ENCODE results near the gene ADH1A.

Gene ADH1A

GRCh38 chr4:99310389-99310788 is 19.6 kb upstream of the ADH1A start:
- Histone ChIP-seq H3K9me3 (ENCODE audit: control extremely low read depth in 1 of 5, control insufficient read depth in 4 of 5, insufficient read depth in 2 of 5, low read depth in 1 of 5, low read length in 4 of 5) (no peaks in the 10 kb centered on the region), H3K36me3 (ENCODE audit: control insufficient read depth in 4 of 4, insufficient read depth in 4 of 4, low read length in 3 of 4) (no peaks in the 10 kb centered on the region), H3K4me3 (ENCODE audit: control insufficient read depth in 1 of 7, extremely low read depth in 1 of 7, insufficient read depth in 4 of 7, low read depth in 2 of 7, low read length in 6 of 7) (no peak overlapping the region), H3K27me3 (replicated peaks in 2 of 5; ENCODE audit: control insufficient read depth in 4 of 5, insufficient read depth in 5 of 5, low read length in 4 of 5) (no peaks in the 10 kb centered on the region), H3K4me1 (ENCODE audit: control extremely low read depth in 1 of 4, control insufficient read depth in 4 of 4, insufficient read depth in 4 of 4, low read length in 3 of 4) (no peaks in the 10 kb centered on the region), H3K27ac (ENCODE audit: insufficient read depth in 1 of 2, low read depth in 1 of 2, low read length in 2 of 2, poor library complexity in 1 of 2, severe bottlenecking in 2 of 2) (no peak overlapping the region)
- ChIA-PET CTCF (no interaction called here), POLR2A (no interaction called here)
- WGBS (ENCODE audit: insufficient coverage), result 80% methylated on average over 2 of the region's 2 CpGs
- DNase-seq, result no peak

DNA sequence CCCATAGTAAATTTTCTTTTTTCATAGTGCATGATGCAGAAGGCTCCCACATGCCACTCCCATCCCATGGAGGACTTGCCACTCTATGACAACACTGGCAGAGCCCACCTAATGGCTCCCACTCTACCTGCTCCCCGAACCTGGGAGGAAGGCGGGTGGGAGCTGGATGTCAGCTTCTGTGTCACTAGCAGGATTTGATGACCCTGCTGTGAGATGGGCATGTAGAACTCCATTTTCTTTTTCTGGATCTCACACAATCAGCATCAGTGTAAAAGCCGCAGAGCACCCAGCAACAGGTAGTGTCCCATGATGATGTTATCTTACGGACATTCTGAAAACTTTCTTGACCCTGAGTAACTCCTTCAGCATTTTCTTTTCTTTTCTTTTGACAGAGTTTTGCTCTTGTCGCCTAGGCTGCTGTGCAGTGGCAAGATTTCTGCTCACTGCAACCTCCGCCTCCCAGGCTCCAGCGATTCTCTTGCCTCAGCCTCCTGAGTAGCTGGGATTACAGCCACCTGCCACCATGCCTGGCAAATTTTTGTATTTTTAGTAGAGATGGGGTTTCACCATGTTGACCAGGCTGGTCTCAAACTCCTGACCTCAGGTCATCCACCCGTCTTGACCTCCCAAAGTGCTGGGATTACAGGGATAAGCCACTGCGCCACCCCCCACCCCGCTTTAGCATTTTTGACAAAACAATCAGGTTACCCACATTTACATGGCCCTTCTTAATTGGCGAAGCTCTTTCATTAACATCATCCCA is 15.0 kb upstream of the ADH1A start:
- no peaks in the 10 kb centered on the region for H3K36me3 ChIP-seq (ENCODE audit: control insufficient read depth in 4 of 4, insufficient read depth in 4 of 4, low read length in 3 of 4)
- no peak overlapping the region for H3K4me3 ChIP-seq (ENCODE audit: control insufficient read depth in 1 of 7, extremely low read depth in 1 of 7, insufficient read depth in 4 of 7, low read depth in 2 of 7, low read length in 6 of 7)
- 95% methylated on average over 9 of the region's 11 CpGs for WGBS (ENCODE audit: insufficient coverage)
- H3K27ac ChIP-seq (ENCODE audit: insufficient read depth in 1 of 2, low read depth in 1 of 2, low read length in 2 of 2, poor library complexity in 1 of 2, severe bottlenecking in 2 of 2), result no peak overlapping the region
- H3K9me3 ChIP-seq (ENCODE audit: control extremely low read depth in 1 of 5, control insufficient read depth in 4 of 5, insufficient read depth in 2 of 5, low read depth in 1 of 5, low read length in 4 of 5), result no peaks in the 10 kb centered on the region
- POLR2A ChIA-PET, result no interaction called here
- H3K27me3 ChIP-seq (replicated peaks in 2 of 5; ENCODE audit: control insufficient read depth in 4 of 5, insufficient read depth in 5 of 5, low read length in 4 of 5), result no peaks in the 10 kb centered on the region
- CTCF ChIA-PET, result no interaction called here
- no peaks in the 10 kb centered on the region for H3K4me1 ChIP-seq (ENCODE audit: control extremely low read depth in 1 of 4, control insufficient read depth in 4 of 4, insufficient read depth in 4 of 4, low read length in 3 of 4)
- DNase-seq, result no peak

DNA sequence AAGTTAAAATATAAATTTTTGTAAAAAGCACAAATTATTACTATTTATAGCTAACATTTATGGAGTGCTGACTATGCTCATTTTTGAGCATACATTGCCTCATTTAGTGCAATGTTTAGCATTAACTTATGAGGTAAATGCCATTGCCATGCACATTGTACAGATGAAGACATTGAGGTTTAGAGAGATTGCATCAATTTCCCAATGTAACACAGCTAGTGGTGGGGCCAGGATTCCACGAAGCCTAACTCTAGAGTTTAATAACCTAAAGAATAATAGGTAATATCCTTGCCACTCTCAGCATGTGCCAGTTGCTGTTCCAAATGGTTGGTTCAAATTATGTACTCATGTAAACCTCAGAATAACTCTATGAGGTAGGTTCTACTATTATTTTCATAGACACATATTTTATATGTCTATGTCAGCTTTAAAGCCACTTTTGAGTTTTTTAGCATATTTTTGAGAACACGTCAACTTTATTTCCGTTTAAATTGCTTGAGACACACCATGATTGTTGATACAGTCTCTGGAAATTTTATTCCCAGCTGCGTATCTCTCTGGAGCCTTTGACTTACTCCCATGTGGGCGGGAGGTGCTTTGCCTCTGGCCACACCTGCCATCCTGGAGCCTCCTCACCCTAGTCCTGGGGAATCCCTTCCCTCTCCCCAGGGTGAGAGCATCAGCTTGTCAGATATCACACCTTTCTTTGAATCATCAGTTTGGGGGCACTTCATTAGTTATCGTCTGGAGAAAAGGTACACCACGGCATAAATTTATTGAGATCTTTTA is 10.8 kb upstream of the ADH1A start:
- Histone ChIP-seq H3K36me3 (ENCODE audit: control insufficient read depth in 4 of 4, insufficient read depth in 4 of 4, low read length in 3 of 4) (no peaks in the 10 kb centered on the region), H3K4me3 (ENCODE audit: control insufficient read depth in 1 of 7, extremely low read depth in 1 of 7, insufficient read depth in 4 of 7, low read depth in 2 of 7, low read length in 6 of 7) (no peak overlapping the region), H3K27ac (ENCODE audit: insufficient read depth in 1 of 2, low read depth in 1 of 2, low read length in 2 of 2, poor library complexity in 1 of 2, severe bottlenecking in 2 of 2) (no peak overlapping the region), H3K27me3 (replicated peaks in 2 of 5; ENCODE audit: control insufficient read depth in 4 of 5, insufficient read depth in 5 of 5, low read length in 4 of 5) (no peaks in the 10 kb centered on the region), H3K9me3 (ENCODE audit: control extremely low read depth in 1 of 5, control insufficient read depth in 4 of 5, insufficient read depth in 2 of 5, low read depth in 1 of 5, low read length in 4 of 5) (peaks cover 0 to 1% (median 0%) of the 10 kb centered on the region in 5 experiments), H3K4me1 (ENCODE audit: control extremely low read depth in 1 of 4, control insufficient read depth in 4 of 4, insufficient read depth in 4 of 4, low read length in 3 of 4) (no peaks in the 10 kb centered on the region)
- POLR2A ChIA-PET, result no interaction called here
- CTCF ChIA-PET, result no interaction called here
- DNase-seq, result no peak
- 96% methylated on average over 4 of the region's 7 CpGs for WGBS (ENCODE audit: insufficient coverage)

DNA sequence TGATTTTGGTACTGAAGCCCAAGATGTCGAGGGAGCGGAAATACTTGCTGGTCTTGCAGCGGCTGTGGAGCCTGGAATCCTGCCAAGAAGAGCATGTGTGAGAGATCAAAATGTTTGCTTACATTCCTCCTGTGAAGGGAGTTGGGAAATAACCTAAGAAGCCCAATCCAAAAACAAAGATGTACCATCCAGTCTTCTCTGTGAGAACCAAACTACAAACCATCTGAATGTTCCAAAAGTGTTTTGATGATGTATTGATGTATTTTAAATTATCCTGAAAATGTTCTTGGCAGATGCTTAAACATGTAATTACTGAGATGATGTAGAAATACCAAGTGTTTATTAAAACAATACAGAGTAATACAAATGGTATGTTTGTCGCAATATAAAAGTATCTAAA is 10.1 kb upstream of the ADH1A start:
- CTCF ChIA-PET, result no interaction called here
- no peaks in the 10 kb centered on the region for H3K27me3 ChIP-seq (replicated peaks in 2 of 5; ENCODE audit: control insufficient read depth in 4 of 5, insufficient read depth in 5 of 5, low read length in 4 of 5)
- no peak overlapping the region for H3K4me3 ChIP-seq (ENCODE audit: control insufficient read depth in 1 of 7, extremely low read depth in 1 of 7, insufficient read depth in 4 of 7, low read depth in 2 of 7, low read length in 6 of 7)
- POLR2A ChIA-PET, result no interaction called here
- no peaks in the 10 kb centered on the region for H3K4me1 ChIP-seq (ENCODE audit: control extremely low read depth in 1 of 4, control insufficient read depth in 4 of 4, insufficient read depth in 4 of 4, low read length in 3 of 4)
- no peaks in the 10 kb centered on the region for H3K36me3 ChIP-seq (ENCODE audit: control insufficient read depth in 4 of 4, insufficient read depth in 4 of 4, low read length in 3 of 4)
- WGBS (ENCODE audit: insufficient coverage), result no CpG with 5 or more reads among the region's 4 CpGs
- no peak overlapping the region for H3K27ac ChIP-seq (ENCODE audit: insufficient read depth in 1 of 2, low read depth in 1 of 2, low read length in 2 of 2, poor library complexity in 1 of 2, severe bottlenecking in 2 of 2)
- peaks cover 0 to 1% (median 0%) of the 10 kb centered on the region in 5 experiments for H3K9me3 ChIP-seq (ENCODE audit: control extremely low read depth in 1 of 5, control insufficient read depth in 4 of 5, insufficient read depth in 2 of 5, low read depth in 1 of 5, low read length in 4 of 5)
- DNase-seq, result no peak

- WGBS (ENCODE audit: insufficient coverage), result 96% methylated on average over 4 of the region's 5 CpGs
- CTCF ChIA-PET, result no interaction called here
- Histone ChIP-seq H3K27me3 (replicated peaks in 2 of 5; ENCODE audit: control insufficient read depth in 4 of 5, insufficient read depth in 5 of 5, low read length in 4 of 5) (no peaks in the 10 kb centered on the region), H3K27ac (ENCODE audit: insufficient read depth in 1 of 2, low read depth in 1 of 2, low read length in 2 of 2, poor library complexity in 1 of 2, severe bottlenecking in 2 of 2) (no peak overlapping the region), H3K9me3 (ENCODE audit: control extremely low read depth in 1 of 5, control insufficient read depth in 4 of 5, insufficient read depth in 2 of 5, low read depth in 1 of 5, low read length in 4 of 5) (peaks cover 0 to 14% (median 3%) of the 10 kb centered on the region in 5 experiments), H3K4me3 (ENCODE audit: control insufficient read depth in 1 of 7, extremely low read depth in 1 of 7, insufficient read depth in 4 of 7, low read depth in 2 of 7, low read length in 6 of 7) (no peak overlapping the region), H3K4me1 (ENCODE audit: control extremely low read depth in 1 of 4, control insufficient read depth in 4 of 4, insufficient read depth in 4 of 4, low read length in 3 of 4) (no peaks in the 10 kb centered on the region), H3K36me3 (ENCODE audit: control insufficient read depth in 4 of 4, insufficient read depth in 4 of 4, low read length in 3 of 4) (no peaks in the 10 kb centered on the region)
- POLR2A ChIA-PET, result no interaction called here
- no peak for DNase-seq
Observed at GRCh38 chr4:99293357-99293756, 2.6 kb upstream of the ADH1A start.

- no peaks in the 10 kb centered on the region for H3K4me1 ChIP-seq (ENCODE audit: control extremely low read depth in 1 of 4, control insufficient read depth in 4 of 4, insufficient read depth in 4 of 4, low read length in 3 of 4)
- H3K36me3 ChIP-seq (ENCODE audit: control insufficient read depth in 4 of 4, insufficient read depth in 4 of 4, low read length in 3 of 4), result no peaks in the 10 kb centered on the region
- no peak for DNase-seq
- H3K27me3 ChIP-seq (replicated peaks in 2 of 5; ENCODE audit: control insufficient read depth in 4 of 5, insufficient read depth in 5 of 5, low read length in 4 of 5), result no peaks in the 10 kb centered on the region
- no peaks in the 10 kb centered on the region for H3K9me3 ChIP-seq (ENCODE audit: control extremely low read depth in 1 of 5, control insufficient read depth in 4 of 5, insufficient read depth in 2 of 5, low read depth in 1 of 5, low read length in 4 of 5)
- CTCF ChIA-PET, result no interaction called here
- no peak overlapping the region for H3K4me3 ChIP-seq (ENCODE audit: control insufficient read depth in 1 of 7, extremely low read depth in 1 of 7, insufficient read depth in 4 of 7, low read depth in 2 of 7, low read length in 6 of 7)
- no peak overlapping the region for H3K27ac ChIP-seq (ENCODE audit: insufficient read depth in 1 of 2, low read depth in 1 of 2, low read length in 2 of 2, poor library complexity in 1 of 2, severe bottlenecking in 2 of 2)
- POLR2A ChIA-PET, result no interaction called here
Observed at GRCh38 chr4:99285387-99285786, 5.4 kb downstream of the ADH1A start.

- CTCF ChIA-PET, result no interaction called here
- H3K4me1 ChIP-seq (ENCODE audit: control extremely low read depth in 1 of 4, control insufficient read depth in 4 of 4, insufficient read depth in 4 of 4, low read length in 3 of 4), result no peaks in the 10 kb centered on the region
- no peaks in the 10 kb centered on the region for H3K9me3 ChIP-seq (ENCODE audit: control extremely low read depth in 1 of 5, control insufficient read depth in 4 of 5, insufficient read depth in 2 of 5, low read depth in 1 of 5, low read length in 4 of 5)
- no peaks in the 10 kb centered on the region for H3K27me3 ChIP-seq (replicated peaks in 2 of 5; ENCODE audit: control insufficient read depth in 4 of 5, insufficient read depth in 5 of 5, low read length in 4 of 5)
- WGBS (ENCODE audit: insufficient coverage), result 86% methylated on average over 1 of the region's 2 CpGs
- no peak for DNase-seq
- POLR2A ChIA-PET, result no interaction called here
- H3K27ac ChIP-seq (ENCODE audit: insufficient read depth in 1 of 2, low read depth in 1 of 2, low read length in 2 of 2, poor library complexity in 1 of 2, severe bottlenecking in 2 of 2), result no peak overlapping the region
- H3K4me3 ChIP-seq (ENCODE audit: control insufficient read depth in 1 of 7, extremely low read depth in 1 of 7, insufficient read depth in 4 of 7, low read depth in 2 of 7, low read length in 6 of 7), result no peak overlapping the region
- H3K36me3 ChIP-seq (ENCODE audit: control insufficient read depth in 4 of 4, insufficient read depth in 4 of 4, low read length in 3 of 4), result no peaks in the 10 kb centered on the region
Observed at GRCh38 chr4:99282731-99283130, 8.1 kb downstream of the ADH1A start.

All from common myeloid progenitor, CD34-positive (primary cell).